Colonic mucosa (tissue), 4 donors: Measurements from ENCODE around the gene COQ8A. TPM values are rescaled to one million over a fixed set of nuclear protein-coding genes. Genes with fewer than 3 reads are reported as not detected.
A peak's percentile ranks its signal among the peaks of the same experiment; 100 is the strongest.

Experiments used
- DNase-seq: peaks from one replicate; pipeline ENCODE4 v3.0.0-alpha.2; 2020
- H3K27ac ChIP-seq: fragments of 200-600 bp; one replicate; pipeline ENCODE4 v1.8.0; 2021
- H3K27me3 ChIP-seq: fragments of 200-600 bp; one replicate; pipeline ENCODE4 v1.8.0; 2021
- H3K36me3 ChIP-seq: fragments of 200-600 bp; one replicate; pipeline ENCODE4 v1.8.0; 2021
- H3K4me1 ChIP-seq: fragments of 200-600 bp; one replicate; pipeline ENCODE4 v1.8.0; 2021; ENCODE audit warnings: mild to moderate bottlenecking
- H3K4me3 ChIP-seq: fragments of 200-600 bp; one replicate; pipeline ENCODE4 v1.8.0; 2021
- H3K9ac ChIP-seq, 2 donors: one replicate each; pipeline ENCODE4 v1.7.0; 2013; ENCODE audit warnings: control low read depth in 2 of 2, low read depth in 2 of 2, low read length in 2 of 2
- H3K9me3 ChIP-seq: fragments of 200-600 bp; one replicate; pipeline ENCODE4 v1.8.0; 2021
- intact Hi-C: fragments of 100-400 bp; cut with DNase I; formaldehyde crosslinking; loops from one replicate; pipeline ENCODE4 v1.14.1; 2022
- total RNA-seq, 2 donors: library from RNA; stranded (reverse); fragmentation: NEBNext Ultra II Directional in 1 of 2; extraction: Animal tissue kit (Norgen Biotek cat#: 25700) in 1 of 2; gene quantifications; one replicate each; pipeline ENCODE4 v1.2.1, GENCODE V29; 2021
- TF ChIP-seq, protein P1 (sequence below): fragments of 200-600 bp; IDR thresholded peaks from one replicate; pipeline ENCODE4 v1.8.0; 2022; ENCODE audit warnings: antibody characterized with exemption, mild to moderate bottlenecking
- donor health status: healthy.
- donor health status: DM: no; HTN: no; CAD: no.
- donor health status: DM: no; HTN: no; CAD: no.

The COQ8A gene
- total RNA-seq, 2 donors from 2014 or later, result 56.3 to 58.1 TPM

DNA sequence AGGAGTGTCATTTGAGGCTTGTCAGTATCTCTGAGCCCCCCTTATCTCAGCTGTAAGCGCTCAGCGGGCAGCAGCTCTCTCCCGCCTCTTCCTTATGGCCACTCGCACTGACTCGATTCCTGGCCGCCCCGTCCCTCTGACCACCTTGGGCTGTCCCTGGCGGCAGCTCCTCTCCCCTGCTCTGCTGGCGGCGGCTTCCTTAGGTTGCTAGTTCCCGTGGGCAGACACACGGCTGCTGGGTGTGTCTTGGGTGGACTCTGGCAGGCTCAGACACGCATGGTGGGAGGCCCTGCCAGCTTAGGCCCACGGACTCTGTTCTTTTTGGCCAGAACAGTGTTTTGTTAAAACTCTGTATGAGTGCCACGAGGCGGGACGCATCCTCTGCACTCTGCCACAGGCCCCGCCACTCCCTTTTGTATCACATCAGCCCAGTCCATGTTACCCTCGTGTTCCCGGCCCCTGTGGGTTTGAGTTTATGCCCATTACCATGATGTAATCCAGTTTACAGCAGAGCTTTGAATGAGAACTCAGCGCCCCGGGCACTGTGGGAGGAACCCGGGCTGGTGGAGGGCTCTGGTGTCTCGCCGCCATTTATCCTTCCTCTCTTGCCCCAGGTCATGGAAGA lies 45.9 kb downstream of the COQ8A start:
- Histone ChIP-seq H3K4me1 (peaks cover 16% of the 10 kb centered on the region), H3K9ac (no peak overlapping the region), H3K9me3 (no peaks in the 10 kb centered on the region), H3K27me3 (no peaks in the 10 kb centered on the region), H3K4me3 (no peak overlapping the region), H3K27ac (no peak overlapping the region), H3K36me3 (peaks cover 7% of the 10 kb centered on the region)
- DNase-seq, result peak; percentile 17
- intact Hi-C loops, result loop anchor here (5.0 kb wide), 1 partner anchor 39 kb away; no protein-coding TSS in a partner anchor
- TF ChIP-seq, protein P1, sequence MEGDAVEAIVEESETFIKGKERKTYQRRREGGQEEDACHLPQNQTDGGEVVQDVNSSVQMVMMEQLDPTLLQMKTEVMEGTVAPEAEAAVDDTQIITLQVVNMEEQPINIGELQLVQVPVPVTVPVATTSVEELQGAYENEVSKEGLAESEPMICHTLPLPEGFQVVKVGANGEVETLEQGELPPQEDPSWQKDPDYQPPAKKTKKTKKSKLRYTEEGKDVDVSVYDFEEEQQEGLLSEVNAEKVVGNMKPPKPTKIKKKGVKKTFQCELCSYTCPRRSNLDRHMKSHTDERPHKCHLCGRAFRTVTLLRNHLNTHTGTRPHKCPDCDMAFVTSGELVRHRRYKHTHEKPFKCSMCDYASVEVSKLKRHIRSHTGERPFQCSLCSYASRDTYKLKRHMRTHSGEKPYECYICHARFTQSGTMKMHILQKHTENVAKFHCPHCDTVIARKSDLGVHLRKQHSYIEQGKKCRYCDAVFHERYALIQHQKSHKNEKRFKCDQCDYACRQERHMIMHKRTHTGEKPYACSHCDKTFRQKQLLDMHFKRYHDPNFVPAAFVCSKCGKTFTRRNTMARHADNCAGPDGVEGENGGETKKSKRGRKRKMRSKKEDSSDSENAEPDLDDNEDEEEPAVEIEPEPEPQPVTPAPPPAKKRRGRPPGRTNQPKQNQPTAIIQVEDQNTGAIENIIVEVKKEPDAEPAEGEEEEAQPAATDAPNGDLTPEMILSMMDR, result no peak

DNA sequence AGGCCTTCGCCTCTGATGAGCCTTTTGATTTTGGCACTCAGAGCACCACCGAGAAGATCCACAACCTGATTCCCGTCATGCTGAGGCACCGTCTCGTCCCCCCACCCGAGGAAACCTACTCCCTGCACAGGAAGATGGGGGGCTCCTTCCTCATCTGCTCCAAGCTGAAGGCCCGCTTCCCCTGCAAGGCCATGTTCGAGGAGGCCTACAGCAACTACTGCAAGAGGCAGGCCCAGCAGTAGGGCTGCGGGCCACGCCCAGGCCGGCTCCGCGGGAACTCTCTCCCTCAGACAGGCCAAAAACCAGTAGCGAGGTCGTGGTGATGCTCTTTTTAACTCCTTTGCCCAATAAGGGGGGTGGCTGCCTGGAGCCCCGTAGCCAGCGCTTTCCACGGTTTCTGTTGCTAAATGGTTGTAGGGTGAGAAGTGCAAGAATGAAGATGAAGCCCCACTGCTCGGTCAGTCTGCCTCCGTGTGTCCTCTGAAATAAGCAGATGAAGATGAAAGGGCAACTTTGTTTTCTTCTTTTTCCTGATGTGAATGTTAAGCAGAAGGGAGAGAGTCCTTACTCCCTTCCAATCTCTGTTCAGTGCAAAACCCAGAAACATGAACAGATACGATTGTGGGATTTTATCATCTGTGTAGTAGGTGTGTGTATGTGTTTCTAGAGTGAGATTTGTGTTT lies 46.5 kb downstream of the COQ8A start:
- Histone ChIP-seq H3K27ac (peak overlapping the region; percentile 87), H3K36me3 (peaks cover 7% of the 10 kb centered on the region), H3K9ac (peak overlapping the region; percentile 20 to 71), H3K27me3 (no peaks in the 10 kb centered on the region), H3K4me3 (no peak overlapping the region), H3K4me1 (peaks cover 16% of the 10 kb centered on the region), H3K9me3 (no peaks in the 10 kb centered on the region)
- intact Hi-C loops, result loop anchor here (5.0 kb wide), 1 partner anchor 39 kb away; no protein-coding TSS in a partner anchor
- no peak for DNase-seq
- TF ChIP-seq, protein P1, result no peak

DNA sequence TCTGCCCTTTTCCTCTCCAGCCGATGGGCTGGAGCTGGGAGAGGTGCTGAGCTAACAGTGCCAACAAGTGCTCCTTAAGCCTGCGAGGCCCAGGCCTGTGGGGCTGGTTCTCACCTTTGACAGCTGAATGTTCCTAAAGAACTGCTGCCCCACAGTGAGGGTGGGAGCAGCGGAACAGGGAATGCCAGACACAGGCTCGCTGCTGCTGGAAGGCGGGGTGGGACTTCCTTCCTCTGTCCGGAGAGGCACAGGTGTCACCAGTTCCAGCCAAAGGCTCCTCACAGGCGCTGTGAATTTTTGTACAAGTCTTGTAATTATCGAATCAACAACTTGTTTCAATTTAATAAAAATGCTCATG lies 47.1 kb downstream of the COQ8A start:
- TF ChIP-seq, protein P1, result no peak
- Histone ChIP-seq H3K27ac (peak overlapping the region; percentile 87), H3K4me3 (no peak overlapping the region), H3K9me3 (no peaks in the 10 kb centered on the region), H3K36me3 (peaks cover 7% of the 10 kb centered on the region), H3K9ac (peak overlapping the region; percentile 20 to 71), H3K27me3 (no peaks in the 10 kb centered on the region), H3K4me1 (peaks cover 16% of the 10 kb centered on the region)
- DNase-seq, result peak; percentile 22
- intact Hi-C loops, result loop anchor here (5.0 kb wide), 1 partner anchor 40 kb away; no protein-coding TSS in a partner anchor

DNA sequence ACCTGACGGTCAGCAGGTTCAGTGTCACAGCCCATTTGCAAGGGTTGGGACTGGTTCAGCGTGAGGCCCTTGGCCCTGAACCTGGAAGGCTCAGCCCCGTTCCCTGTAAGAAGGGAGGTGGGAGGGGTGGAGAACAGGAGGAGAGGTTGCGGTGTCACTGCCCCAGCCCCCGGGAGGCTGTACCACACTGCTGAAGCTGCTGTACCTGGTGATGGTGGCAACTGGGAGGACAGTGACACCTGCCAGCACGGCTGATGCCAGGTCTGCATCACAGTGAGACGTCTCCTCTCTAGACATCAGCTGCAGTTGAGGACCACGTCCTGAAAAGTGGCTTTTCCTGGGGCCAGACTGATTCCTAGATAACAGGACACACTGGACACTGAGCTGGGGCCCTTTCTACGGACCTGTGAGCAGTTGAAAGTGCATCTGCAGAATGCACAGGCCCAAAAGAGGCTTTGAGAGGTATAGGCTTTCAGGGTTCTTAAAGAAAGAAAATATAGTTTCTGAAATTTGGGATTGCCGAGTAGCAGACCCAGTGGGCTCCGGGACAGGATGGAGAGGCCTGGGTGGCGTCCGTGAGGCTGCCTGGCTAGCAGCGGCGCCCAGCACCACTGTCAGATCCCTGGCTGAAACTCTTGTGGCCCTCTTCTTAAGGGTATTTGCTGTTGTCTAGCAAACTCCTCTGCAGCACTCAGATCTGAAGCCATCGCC lies 47.7 kb downstream of the COQ8A start:
- peak overlapping the region; percentile 87 for H3K27ac ChIP-seq
- TF ChIP-seq, protein P1, result no peak
- peak; percentile 25 for DNase-seq
- H3K27me3 ChIP-seq, result no peaks in the 10 kb centered on the region
- H3K4me1 ChIP-seq, result peaks cover 16% of the 10 kb centered on the region
- peaks cover 7% of the 10 kb centered on the region for H3K36me3 ChIP-seq
- intact Hi-C loops, result loop anchor here (5.0 kb wide), 1 partner anchor 40 kb away; no protein-coding TSS in a partner anchor
- no peak overlapping the region for H3K4me3 ChIP-seq
- peak overlapping the region in 1 of 2 donors; percentile 71 for H3K9ac ChIP-seq
- no peaks in the 10 kb centered on the region for H3K9me3 ChIP-seq

DNA sequence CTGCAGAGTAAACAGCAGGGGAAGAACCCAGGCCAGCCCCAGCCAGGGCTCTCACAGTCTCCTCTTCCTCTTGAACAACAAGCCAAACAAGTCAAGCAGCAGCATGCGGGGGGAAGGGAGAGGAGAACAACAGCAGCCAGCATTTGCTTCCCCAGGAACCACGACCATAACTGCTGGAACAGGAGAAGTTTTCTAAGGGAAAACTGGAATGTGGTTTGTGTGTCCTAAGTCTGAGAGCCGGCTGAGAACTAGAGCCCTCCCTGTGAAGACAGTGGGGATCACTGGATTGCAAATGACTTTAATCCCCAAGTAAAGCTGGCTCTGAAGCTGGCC lies 48.2 kb downstream of the COQ8A start:
- Histone ChIP-seq H3K9ac (peak overlapping the region in 1 of 2 donors; percentile 76), H3K36me3 (peaks cover 7% of the 10 kb centered on the region), H3K9me3 (no peaks in the 10 kb centered on the region), H3K27me3 (no peaks in the 10 kb centered on the region), H3K4me1 (peaks cover 16% of the 10 kb centered on the region), H3K27ac (peak overlapping the region; percentile 87), H3K4me3 (no peak overlapping the region)
- intact Hi-C loops, result loop anchor here (5.0 kb wide), 1 partner anchor 41 kb away; no protein-coding TSS in a partner anchor
- peak; percentile 88 for DNase-seq
- TF ChIP-seq, protein P1, result no peak
